HepG2 (cell line): ENCODE results near the gene ANKRD12. TPM values are rescaled to one million over a fixed set of nuclear protein-coding genes. Genes with fewer than 3 reads are reported as not detected.
A peak's percentile ranks its signal among the peaks of the same experiment; 100 is the strongest.

ENCODE experiments used
- BCLAF1 ChIP-seq: fragments of 450-650 bp; IDR thresholded peaks from 2 replicates; pipeline ENCODE4 v1.6.1; 2017; ENCODE audit warnings: mild to moderate bottlenecking
- CBFB ChIP-seq: sonication (generic); formaldehyde crosslinking; IDR thresholded peaks from 2 replicates; pipeline ENCODE4 v1.4.0; 2020; ENCODE audit warnings: missing genetic modification reagents
- KLF11 ChIP-seq: IDR thresholded peaks from 2 replicates; pipeline ENCODE4 v1.6.1; 2016; ENCODE audit warnings: missing compliant biosample characterization
- MTERF4 ChIP-seq: sonication (generic); formaldehyde crosslinking; IDR thresholded peaks from 2 replicates; pipeline ENCODE4 v1.8.0; 2023; ENCODE audit warnings: mild to moderate bottlenecking, missing genetic modification reagents
- RCOR2 ChIP-seq: IDR thresholded peaks from 2 replicates; pipeline ENCODE4 v1.6.1; 2016; ENCODE audit warnings: missing biosample characterization, missing genetic modification reagents
- RNF2 ChIP-seq: fragments of 450-650 bp; conservative IDR thresholded peaks from 2 replicates; pipeline ENCODE4 v1.6.1; 2016; ENCODE audit warnings: low read depth
- SMYD3 ChIP-seq: sonication (generic); formaldehyde crosslinking; IDR thresholded peaks from 2 replicates; pipeline ENCODE4 v1.8.1; 2023; ENCODE audit warnings: mild to moderate bottlenecking, missing genetic modification reagents
- SP4 ChIP-seq: sonication (generic); formaldehyde crosslinking; IDR thresholded peaks from 2 replicates; pipeline ENCODE4 v1.8.1; 2023; ENCODE audit warnings: mild to moderate bottlenecking, missing genetic modification reagents
- TBL1XR1 ChIP-seq: fragments of 150-350 bp; IDR thresholded peaks from 2 replicates; pipeline ENCODE4 v1.6.1; 2014; ENCODE audit warnings: borderline replicate concordance, low read length; ENCODE audit not compliant: partially characterized antibody
- ZBTB21 ChIP-seq: sonication (generic); formaldehyde crosslinking; IDR thresholded peaks from 2 replicates; pipeline ENCODE4 v1.4.0; 2020; ENCODE audit warnings: missing genetic modification reagents
- ZFP36 ChIP-seq: fragments of 150-350 bp; IDR thresholded peaks from 2 replicates; pipeline ENCODE4 v1.6.1; 2018; ENCODE audit warnings: borderline replicate concordance, low read length, low read depth; ENCODE audit not compliant: partially characterized antibody
- ZNF180 ChIP-seq: sonication (generic); formaldehyde crosslinking; IDR thresholded peaks from 2 replicates; pipeline ENCODE4 v1.4.0; 2020; ENCODE audit warnings: low read depth, missing genetic modification reagents, borderline replicate concordance
- ZNF558 ChIP-seq: sonication (generic); formaldehyde crosslinking; IDR thresholded peaks from 2 replicates; pipeline ENCODE4 v1.9.0; 2022; ENCODE audit warnings: mild to moderate bottlenecking, missing genetic modification reagents, borderline replicate concordance
- ZNF777 ChIP-seq: sonication (generic); formaldehyde crosslinking; IDR thresholded peaks from 2 replicates; pipeline ENCODE4 v1.4.0; 2020; ENCODE audit warnings: missing genetic modification reagents
- polyA plus RNA-seq, 8 experiments: library from polyadenylated mRNA; depleted of rRNA in 3 of 8; stranded (reverse) in 7 of 8; unstranded in 1 of 8; fragments of >200 nt; fragmentation: Illumina TruSeq in 4 of 8; extraction: Trizol in 4 of 8; gene quantifications; 2 replicates each; pipeline versions ENCODE4 v1.2.1 to v1.2.3, GENCODE V29; 2011 to 2016; ENCODE audit warnings: low read depth in 4 of 8, missing spikeins in 1 of 8, mixed read lengths in 1 of 8; ENCODE audit not compliant: insufficient read depth in 1 of 8
- total RNA-seq, 5 experiments: library from RNA; depleted of rRNA; stranded (reverse); fragments of >200 nt; fragmentation: Illumina TruSeq; extraction: Trizol; gene quantifications; 2 replicates each; pipeline ENCODE4 v1.2.3, GENCODE V29; 2016; ENCODE audit warnings: low read depth in 1 of 5
- TF ChIP-seq, protein P1 (sequence below): sonication (generic); formaldehyde crosslinking; IDR thresholded peaks from 2 replicates; pipeline ENCODE4 v1.9.0; 2021; ENCODE audit warnings: missing genetic modification reagents, borderline replicate concordance
- TF ChIP-seq, protein P2 (sequence below): sonication (generic); formaldehyde crosslinking; IDR thresholded peaks from 2 replicates; pipeline ENCODE4 v1.4.0; 2020; ENCODE audit warnings: mild to moderate bottlenecking, missing genetic modification reagents, borderline replicate concordance

The ANKRD12 gene
- total and polyA plus RNA-seq, 2 of the 13 experiments (the other 11 are each of a cell fraction or from before 2014, with no cell fraction given), result 6.0 to 23.2 TPM

GRCh38 chr18:9137168-9138066, 836 bp downstream of the ANKRD12 start (continued):
- TF ChIP-seq KLF11 (CRISPR knock-in tag) (no peak), ZFP36 (no peak), ZNF558 (CRISPR knock-in tag) (no peak), MTERF4 (CRISPR knock-in tag) (no peak), CBFB (CRISPR knock-in tag) (no peak), ZNF180 (CRISPR knock-in tag) (no peak), RCOR2 (CRISPR knock-in tag) (no peak), RNF2 (no peak), ZBTB21 (CRISPR knock-in tag) (peak; percentile 34; the same call in 1 of the 2 replicates), TBL1XR1 (no peak), ZNF777 (CRISPR knock-in tag) (no peak), SP4 (CRISPR knock-in tag) (no peak), SMYD3 (CRISPR knock-in tag) (no peak), BCLAF1 (no peak)
- TF ChIP-seq, protein P1, sequence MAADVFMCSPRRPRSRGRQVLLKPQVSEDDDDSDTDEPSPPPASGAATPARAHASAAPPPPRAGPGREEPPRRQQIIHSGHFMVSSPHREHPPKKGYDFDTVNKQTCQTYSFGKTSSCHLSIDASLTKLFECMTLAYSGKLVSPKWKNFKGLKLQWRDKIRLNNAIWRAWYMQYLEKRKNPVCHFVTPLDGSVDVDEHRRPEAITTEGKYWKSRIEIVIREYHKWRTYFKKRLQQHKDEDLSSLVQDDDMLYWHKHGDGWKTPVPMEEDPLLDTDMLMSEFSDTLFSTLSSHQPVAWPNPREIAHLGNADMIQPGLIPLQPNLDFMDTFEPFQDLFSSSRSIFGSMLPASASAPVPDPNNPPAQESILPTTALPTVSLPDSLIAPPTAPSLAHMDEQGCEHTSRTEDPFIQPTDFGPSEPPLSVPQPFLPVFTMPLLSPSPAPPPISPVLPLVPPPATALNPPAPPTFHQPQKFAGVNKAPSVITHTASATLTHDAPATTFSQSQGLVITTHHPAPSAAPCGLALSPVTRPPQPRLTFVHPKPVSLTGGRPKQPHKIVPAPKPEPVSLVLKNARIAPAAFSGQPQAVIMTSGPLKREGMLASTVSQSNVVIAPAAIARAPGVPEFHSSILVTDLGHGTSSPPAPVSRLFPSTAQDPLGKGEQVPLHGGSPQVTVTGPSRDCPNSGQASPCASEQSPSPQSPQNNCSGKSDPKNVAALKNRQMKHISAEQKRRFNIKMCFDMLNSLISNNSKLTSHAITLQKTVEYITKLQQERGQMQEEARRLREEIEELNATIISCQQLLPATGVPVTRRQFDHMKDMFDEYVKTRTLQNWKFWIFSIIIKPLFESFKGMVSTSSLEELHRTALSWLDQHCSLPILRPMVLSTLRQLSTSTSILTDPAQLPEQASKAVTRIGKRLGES (CRISPR knock-in tag), result no peak
- TF ChIP-seq, protein P2, sequence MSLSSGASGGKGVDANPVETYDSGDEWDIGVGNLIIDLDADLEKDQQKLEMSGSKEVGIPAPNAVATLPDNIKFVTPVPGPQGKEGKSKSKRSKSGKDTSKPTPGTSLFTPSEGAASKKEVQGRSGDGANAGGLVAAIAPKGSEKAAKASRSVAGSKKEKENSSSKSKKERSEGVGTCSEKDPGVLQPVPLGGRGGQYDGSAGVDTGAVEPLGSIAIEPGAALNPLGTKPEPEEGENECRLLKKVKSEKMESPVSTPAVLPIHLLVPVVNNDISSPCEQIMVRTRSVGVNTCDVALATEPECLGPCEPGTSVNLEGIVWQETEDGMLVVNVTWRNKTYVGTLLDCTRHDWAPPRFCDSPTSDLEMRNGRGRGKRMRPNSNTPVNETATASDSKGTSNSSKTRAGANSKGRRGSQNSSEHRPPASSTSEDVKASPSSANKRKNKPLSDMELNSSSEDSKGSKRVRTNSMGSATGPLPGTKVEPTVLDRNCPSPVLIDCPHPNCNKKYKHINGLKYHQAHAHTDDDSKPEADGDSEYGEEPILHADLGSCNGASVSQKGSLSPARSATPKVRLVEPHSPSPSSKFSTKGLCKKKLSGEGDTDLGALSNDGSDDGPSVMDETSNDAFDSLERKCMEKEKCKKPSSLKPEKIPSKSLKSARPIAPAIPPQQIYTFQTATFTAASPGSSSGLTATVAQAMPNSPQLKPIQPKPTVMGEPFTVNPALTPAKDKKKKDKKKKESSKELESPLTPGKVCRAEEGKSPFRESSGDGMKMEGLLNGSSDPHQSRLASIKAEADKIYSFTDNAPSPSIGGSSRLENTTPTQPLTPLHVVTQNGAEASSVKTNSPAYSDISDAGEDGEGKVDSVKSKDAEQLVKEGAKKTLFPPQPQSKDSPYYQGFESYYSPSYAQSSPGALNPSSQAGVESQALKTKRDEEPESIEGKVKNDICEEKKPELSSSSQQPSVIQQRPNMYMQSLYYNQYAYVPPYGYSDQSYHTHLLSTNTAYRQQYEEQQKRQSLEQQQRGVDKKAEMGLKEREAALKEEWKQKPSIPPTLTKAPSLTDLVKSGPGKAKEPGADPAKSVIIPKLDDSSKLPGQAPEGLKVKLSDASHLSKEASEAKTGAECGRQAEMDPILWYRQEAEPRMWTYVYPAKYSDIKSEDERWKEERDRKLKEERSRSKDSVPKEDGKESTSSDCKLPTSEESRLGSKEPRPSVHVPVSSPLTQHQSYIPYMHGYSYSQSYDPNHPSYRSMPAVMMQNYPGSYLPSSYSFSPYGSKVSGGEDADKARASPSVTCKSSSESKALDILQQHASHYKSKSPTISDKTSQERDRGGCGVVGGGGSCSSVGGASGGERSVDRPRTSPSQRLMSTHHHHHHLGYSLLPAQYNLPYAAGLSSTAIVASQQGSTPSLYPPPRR, result peak; percentile 41; the same call in 1 of the 2 replicates
